Raji (cell line): ENCODE data around the gene THRAP3.
A peak's percentile ranks its signal among the peaks of the same experiment; 100 is the strongest.

ENCODE experiments used
- POLR2A ChIP-seq: IDR thresholded peaks from 2 replicates; pipeline ENCODE4 v1.6.1; 2011; ENCODE audit warnings: low read depth, low read length, control low read depth; ENCODE audit not compliant: insufficient read depth

THRAP3 gene, protein sequence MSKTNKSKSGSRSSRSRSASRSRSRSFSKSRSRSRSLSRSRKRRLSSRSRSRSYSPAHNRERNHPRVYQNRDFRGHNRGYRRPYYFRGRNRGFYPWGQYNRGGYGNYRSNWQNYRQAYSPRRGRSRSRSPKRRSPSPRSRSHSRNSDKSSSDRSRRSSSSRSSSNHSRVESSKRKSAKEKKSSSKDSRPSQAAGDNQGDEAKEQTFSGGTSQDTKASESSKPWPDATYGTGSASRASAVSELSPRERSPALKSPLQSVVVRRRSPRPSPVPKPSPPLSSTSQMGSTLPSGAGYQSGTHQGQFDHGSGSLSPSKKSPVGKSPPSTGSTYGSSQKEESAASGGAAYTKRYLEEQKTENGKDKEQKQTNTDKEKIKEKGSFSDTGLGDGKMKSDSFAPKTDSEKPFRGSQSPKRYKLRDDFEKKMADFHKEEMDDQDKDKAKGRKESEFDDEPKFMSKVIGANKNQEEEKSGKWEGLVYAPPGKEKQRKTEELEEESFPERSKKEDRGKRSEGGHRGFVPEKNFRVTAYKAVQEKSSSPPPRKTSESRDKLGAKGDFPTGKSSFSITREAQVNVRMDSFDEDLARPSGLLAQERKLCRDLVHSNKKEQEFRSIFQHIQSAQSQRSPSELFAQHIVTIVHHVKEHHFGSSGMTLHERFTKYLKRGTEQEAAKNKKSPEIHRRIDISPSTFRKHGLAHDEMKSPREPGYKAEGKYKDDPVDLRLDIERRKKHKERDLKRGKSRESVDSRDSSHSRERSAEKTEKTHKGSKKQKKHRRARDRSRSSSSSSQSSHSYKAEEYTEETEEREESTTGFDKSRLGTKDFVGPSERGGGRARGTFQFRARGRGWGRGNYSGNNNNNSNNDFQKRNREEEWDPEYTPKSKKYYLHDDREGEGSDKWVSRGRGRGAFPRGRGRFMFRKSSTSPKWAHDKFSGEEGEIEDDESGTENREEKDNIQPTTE

DNA sequence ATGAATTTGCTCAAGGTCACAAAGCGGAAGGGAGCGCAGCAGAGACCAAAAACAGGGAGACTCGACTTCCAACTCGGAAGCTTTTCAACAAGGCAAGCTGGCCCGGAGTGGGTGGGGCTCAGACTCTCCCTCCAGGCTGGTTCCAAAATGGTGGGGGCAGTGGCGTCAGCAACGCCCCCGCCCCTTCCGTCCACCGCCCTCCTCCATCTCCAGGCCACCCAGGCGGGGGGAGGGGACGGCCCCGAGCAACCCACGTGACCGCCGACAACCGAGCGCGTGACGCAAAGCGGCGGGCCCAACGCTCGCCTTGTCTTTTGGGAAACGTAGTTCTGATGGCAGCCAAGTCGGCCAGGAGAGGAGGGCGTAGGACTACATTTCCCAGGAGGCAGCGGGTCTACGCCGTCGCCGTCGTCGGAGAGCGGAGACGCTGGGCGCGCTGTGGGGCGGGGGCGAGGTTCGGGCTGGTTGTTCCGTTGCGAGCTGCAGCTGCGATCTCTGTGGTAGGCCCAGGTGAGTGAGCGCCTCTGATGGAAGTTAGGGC lies at the start of gene THRAP3:
Gene THRAP3 (plus strand): TSS at position 448 of the 541 bp plus-strand sequence. CDS start 58,121 bp downstream, outside the sequence.
- TF ChIP-seq POLR2A, result peak; percentile 92

DNA sequence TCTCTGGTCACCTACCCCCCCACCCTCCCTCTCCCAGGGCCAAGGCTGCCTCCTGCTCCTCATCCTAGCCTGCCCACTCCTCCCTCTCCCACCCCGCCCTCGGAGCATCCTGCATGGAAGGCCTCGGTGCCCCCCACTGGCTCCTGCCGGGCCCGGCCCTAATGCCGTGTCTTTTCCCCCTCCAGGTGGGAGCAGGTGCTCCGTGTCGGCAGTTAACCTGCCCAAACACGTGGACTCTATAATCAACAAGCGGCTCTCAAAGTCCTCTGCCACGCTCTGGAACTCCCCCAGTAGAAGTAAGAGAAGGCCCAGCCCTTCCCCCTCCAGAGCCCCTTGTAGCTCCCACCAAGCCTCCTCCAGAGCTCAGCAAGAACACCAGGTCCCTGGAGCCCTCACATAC lies 49.5 kb upstream of the THRAP3 start:
- TF ChIP-seq POLR2A, result no peak

DNA sequence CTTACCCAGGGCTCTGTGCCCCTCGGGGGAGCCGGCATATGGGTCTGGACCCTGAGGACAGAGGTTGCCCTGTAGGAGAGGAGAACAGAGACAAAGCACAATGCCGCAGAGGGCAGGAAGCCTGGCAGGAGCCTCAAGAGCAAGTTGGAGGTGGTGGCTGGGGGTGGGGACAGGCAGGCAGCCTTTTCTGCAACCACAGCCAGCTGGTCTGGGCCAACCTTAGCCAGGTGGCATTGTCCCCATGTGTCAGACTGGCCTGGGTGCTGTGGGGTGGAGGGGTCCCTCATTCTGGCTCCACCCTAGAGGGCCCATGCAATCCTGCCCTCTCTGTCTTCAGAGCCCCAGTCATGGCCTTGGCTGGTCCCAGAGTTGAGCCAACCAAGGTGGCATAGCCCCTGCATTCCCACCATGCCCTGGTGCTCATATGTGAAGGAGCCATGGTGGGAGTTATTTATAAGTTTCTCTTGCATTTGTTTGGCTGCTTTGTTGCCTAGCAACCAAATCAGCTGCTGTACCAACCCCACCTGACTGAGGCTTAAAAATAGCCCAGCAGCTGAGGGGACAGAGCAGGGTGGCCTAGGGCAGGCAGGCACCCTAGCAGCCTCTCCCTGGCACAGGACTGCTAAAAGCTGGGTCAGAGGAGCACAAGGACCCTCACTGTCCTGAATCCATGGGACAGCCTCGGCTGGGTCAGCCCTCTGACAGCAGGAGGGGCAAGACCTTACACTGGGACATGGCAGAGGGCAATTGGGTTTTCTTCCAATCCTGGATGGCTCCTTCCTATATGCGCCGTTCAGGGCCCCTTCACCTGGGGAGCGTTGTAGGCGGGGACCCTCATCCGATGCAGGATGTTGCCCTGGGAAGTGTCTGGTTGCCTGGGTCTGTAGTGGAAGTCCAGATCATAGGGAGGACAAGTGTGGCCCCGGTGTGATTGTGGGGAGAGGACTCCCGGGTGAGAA lies 48.8 kb upstream of the THRAP3 start:
- TF ChIP-seq POLR2A, result no peak

DNA sequence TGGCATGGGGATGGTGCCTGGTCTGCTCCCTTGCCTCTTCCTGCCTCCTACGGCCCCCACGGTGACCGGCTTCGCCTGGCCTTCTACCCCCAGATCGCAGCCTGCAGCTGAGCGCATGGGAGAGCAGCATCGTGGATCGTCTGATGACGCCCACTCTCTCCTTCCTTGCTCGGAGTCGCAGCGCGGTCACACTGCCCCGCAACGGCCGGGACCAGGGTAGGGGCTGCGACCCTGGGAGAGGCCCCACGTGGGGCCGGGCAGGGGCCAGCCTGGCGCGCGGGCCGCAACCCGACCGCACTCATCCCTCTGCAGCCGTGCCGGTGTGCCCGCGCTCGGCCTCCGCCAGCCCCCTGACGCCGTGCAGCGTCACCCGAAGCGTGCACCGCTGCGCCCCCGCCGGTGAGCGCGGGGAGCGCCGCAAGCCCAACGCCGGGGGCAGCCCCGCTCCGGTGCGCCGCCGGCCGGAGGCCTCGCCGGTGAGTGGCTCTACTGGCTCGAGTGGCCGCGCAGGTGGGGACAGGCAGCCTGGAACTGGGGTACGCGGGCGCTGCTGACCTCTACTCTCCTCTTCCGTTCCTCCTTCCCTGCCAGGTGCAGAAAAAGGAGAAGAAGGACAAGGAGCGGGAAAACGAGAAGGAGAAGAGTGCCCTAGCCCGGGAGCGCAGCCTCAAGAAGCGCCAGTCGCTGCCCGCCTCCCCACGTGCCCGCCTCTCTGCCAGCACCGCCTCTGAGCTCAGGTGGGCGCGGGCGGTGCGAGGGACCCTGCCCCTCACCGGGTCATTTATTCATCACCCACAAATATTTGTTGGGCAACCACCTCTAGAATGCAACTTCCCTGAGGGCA lies 47.9 kb upstream of the THRAP3 start:
- TF ChIP-seq POLR2A, result no peak

DNA sequence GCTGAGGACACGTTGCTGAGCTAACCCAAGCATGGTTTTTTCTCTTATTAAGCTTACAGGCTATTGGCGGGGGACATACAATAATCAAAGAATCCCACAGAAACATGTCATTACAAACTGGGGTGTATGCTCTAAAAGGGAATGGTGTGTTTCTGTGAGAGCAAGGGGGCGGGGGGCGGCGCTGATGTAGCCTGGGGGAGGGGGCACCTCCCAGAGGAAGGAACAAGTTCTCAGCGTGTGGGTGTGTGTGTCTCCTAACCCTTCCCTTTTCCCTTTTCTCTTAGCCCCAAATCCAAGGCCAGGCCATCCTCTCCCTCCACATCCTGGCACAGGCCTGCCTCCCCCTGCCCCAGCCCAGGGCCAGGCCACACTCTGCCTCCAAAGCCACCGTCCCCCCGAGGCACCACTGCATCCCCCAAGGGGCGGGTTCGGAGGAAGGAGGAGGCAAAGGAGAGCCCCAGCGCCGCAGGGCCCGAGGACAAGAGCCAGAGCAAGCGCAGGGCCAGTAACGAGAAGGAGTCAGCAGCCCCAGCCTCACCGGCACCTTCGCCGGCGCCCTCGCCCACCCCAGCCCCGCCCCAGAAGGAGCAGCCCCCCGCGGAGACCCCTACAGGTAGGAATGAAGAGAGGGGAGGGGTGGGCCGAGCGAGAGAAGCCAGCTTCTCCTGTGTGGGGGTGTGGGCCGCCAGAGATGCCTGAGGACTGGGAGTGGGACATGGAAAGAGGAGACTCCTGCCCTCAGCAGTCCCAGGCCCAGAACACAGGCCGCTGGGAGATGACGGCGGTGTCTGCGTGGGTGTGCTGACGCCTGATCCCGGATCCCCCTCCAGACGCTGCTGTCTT lies 46.4 kb upstream of the THRAP3 start:
- no peak for TF ChIP-seq POLR2A

DNA sequence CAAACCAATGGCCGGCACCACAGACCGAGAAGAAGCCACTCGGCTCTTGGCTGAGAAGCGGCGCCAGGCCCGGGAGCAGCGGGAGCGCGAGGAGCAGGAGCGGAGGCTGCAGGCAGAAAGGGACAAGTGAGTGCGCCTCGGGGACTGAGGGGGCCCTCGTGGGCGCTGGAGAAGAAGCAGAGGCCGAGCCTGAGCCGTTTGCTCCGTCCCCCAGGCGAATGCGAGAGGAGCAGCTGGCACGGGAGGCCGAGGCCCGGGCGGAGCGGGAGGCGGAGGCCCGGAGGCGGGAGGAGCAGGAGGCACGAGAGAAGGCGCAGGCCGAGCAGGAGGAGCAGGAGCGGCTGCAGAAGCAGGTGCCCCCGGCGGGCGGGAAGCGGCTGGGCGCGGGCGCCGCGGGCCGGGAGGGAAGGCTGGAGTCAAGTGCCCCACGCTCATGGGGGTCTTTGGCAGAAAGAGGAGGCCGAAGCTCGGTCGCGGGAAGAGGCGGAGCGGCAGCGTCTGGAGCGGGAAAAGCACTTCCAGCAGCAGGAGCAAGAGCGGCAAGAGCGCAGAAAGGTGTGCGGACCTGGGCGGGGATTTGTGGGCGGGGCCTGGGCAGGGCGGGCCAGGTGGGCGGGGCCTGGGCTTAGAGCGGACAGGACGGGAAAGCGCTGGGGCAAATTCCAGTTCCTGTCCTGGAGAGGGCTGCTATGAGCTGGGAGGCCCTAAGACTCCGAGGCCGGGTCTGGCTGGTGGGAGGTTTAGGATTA lies 45.6 kb upstream of the THRAP3 start:
- TF ChIP-seq POLR2A, result no peak

DNA sequence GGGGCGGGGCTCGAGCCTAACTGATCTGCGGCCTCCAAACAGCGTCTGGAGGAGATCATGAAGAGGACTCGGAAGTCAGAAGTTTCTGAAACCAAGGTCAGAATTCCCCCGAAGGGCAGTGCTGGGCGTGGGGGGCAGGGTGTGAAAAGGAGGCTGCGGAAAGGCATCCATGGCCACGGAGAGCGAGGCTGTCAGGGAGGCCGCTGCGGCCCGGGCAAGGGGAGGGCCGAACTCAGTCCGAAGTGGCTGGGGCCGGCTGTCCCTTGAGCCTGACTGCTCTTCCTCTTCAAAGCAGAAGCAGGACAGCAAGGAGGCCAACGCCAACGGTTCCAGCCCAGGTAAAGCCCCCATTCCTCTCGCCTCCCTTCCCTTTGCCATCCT lies 45.0 kb upstream of the THRAP3 start:
- TF ChIP-seq POLR2A, result no peak

DNA sequence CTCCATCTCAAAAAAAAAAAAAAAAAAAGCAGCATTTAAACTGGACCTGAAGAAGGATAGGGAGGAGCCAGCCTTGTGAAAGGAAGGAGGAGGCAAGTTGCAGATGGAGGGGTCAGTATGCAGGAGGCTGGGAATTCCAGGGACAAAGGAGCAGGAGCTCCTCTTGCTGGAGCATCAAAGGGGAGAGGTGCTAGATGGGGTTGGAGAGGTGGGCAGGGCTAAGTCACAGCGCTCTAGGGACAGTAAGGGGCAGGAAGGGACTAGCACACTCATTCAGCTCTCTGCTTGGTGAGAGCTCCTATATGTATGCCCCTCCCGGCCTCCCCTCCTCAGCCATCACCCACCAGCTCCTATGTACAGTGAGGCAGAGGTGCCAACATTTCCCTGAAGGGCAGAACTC lies 41.5 kb upstream of the THRAP3 start:
- TF ChIP-seq POLR2A, result no peak

DNA sequence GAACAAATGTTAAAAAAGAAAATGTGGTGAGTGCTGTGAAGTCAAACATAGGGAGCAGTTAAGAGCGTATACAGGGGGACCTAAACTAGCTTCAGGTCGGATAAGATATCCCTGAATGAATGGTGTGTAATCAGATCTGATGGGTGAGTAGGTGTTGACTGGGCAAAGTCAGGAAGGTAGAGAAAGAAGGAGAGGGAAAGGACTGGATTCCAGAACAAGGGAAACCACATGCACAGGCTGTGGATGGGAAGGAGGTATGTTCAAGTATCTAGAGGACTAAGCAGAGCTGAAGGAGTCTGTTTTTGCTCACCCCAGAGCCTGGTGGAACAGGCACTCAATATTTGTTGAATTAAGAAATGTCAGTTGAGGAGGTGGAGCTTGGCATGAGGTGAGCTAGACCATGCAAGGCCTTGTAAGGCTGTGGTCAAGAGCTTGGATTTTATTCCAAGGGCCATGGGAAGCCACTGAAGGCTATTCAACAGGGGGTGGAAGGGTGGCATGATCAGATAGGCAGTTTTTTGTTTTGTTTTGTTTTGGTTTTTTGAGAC lies 40.9 kb upstream of the THRAP3 start:
- TF ChIP-seq POLR2A, result no peak

DNA sequence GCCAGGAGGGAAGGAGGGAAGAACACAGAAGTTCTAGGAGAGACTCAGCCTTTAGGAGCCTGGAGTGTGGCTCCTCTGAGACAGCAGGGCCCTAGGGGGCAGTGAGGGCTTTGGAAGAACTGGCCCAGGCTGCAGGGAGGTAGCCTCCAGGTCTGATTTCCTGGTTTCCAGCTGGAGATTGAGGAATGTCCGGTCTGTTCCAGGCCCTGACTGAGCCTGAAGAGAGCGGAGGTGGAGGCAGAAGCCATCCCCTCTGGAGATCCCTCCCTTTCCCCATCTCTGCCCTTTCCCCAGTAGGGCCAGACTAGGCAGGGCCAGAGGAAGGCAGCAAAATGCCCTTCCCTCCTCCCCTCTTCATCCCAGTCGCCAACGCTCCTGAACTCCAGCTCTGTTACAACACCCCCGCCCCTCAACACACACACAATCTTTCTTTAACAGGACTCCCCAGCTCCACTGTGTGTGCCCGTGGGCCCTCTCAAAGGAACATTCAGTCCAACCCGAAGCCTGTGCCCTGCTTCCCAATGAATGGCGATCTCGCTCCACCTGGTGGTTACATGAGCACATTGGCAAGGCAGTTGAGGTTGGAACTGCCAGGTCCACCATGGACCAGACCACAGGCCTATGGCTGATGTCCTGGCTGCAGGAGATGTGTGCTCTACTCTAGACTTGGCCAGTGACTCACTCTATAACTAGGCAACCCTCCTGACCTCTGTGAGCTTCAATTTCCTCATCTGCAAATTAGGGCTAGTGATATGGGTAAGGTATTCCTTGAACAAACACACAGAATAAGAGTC lies 36.2 kb upstream of the THRAP3 start:
- no peak for TF ChIP-seq POLR2A

DNA sequence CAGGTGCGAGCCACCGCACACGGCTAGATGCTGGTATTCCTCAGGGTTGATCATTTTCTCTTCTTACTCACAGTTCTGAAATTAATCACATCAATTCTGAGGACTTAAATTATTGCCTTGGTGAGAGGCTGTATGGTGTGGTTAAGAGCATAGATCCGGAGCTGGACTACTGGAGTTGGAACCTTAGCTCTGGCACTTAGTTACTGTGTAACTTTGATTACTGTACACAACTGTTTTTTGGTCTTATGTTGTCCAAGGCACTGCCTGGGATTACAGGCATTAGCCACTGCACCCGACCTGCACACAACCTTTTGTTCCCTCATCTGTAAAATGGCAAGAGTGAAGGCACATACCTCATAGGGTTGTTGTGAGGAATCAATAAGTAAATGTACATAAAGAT lies 25.6 kb upstream of the THRAP3 start:
- TF ChIP-seq POLR2A, result no peak
